Measurements from ENCODE around the gene RPRD1B.
"Not testable (repeated sequence)": the region's sequence is repeated elsewhere in the genome, so short reads cannot be mapped to it uniquely, and the experiment has no call there.

The RPRD1B gene

GRCh38 chr20:38107916-38108315 lies 74.4 kb downstream of the RPRD1B start:
- DNase-seq = not testable (repeated sequence)

- DNase-seq = no peak
Observed at GRCh38 chr20:38108438-38108985, 75.0 kb downstream of the RPRD1B start.

- no peak for DNase-seq
Observed at GRCh38 chr20:38108986-38109541, 75.5 kb downstream of the RPRD1B start.

GRCh38 chr20:38109591-38110524 lies 76.3 kb downstream of the RPRD1B start:
- no peak for DNase-seq

- DNase-seq = no peak
Observed at GRCh38 chr20:38110525-38111178, 77.1 kb downstream of the RPRD1B start.

DNA sequence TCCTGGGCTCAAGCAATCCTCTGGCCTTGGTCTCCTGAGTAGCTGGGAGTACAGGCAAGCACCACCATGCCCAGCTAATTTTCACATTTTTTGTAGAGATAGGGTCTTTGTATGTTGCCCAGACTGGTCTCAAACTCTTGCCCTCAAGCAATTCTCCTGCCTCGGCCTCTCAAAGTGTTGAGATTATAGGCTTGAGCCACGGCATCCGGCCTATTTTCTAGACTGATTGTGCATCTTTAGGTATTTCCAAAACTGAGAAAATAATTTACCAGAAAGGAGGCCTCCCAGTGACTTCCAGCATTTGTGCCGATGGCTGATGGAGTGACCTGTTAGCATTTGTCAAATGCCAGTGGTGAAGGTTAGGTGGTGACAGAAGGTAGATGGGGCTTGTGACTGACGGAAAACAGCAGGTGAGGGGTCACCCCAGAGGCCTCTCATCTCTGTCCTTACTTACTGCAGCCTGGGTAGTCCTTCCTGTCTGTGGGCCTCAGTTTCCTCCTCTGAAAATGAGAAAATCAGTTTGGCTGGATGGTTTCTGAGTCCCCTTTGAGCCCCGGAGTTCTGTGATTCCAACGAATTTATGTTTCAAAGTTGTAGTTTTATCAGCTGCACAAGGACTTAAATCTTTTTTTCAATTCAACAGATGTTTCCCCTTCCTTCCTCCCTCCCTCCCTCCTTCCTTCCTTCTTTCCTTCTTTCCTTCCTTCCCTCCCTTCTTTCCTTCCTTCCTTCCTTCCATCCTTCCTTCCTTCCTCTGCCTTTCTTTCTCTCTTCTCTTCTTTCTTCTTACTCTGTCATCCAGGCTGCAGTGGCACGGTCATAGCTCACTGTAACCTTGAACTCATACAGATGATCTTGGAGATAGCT lies 78.1 kb downstream of the RPRD1B start:
- no peak for DNase-seq

DNA sequence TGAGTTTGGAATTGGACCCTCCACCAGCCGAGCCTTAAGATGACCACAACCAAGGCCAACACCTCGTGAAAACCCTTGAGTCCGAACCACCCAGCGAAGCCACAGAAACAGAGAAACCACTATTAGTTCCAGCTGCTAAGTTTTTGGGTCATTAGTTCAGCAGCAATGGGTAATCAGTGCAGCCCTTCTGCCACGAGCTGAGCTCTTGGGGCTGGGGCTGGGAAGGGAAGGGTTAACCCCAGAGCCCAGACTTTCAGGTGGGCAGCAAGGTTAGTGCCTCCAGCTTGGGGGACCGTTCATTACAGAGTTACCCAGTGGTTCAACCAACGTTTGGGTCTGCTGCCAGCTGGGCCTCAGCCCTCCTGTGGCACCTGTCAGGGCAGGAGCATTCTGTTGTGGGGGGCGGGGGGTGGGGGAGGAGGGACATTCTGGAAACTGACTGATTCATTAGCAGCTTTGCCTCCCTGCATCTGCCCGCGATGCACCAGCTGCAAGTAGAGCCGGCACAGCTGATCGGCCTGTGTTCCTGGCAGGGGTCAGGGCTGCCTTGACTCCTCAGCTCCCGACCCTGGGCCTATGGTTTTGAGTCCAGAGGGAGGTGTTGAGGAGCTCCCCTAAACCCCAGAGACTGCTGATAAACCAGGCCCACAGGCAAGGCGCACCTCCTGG lies 78.8 kb downstream of the RPRD1B start:
- DNase-seq = no peak

DNA sequence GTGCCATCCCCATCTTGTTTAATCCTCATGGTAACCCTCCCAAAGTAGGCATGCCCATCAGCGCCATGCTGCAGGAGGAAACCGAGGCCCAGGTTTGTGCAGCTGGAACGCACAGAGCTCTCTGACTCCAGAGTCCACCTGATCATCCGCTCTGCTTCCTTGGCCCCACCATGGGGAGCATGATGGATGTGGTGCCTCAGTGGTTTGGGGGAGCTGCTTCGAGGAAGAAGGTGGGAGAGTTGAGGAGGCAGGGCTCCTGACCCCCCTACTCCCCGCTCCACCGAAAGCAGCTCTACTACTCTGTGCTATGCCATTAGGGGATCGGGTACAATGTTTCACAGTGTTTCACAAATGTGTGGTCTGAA lies 79.4 kb downstream of the RPRD1B start:
- DNase-seq = no peak

- no peak for DNase-seq
Observed at GRCh38 chr20:38113401-38114325, 80.1 kb downstream of the RPRD1B start.

GRCh38 chr20:38114353-38114791 lies 80.8 kb downstream of the RPRD1B start:
- no peak for DNase-seq

GRCh38 chr20:38115205-38115604 lies 81.7 kb downstream of the RPRD1B start:
- no peak for DNase-seq

DNA sequence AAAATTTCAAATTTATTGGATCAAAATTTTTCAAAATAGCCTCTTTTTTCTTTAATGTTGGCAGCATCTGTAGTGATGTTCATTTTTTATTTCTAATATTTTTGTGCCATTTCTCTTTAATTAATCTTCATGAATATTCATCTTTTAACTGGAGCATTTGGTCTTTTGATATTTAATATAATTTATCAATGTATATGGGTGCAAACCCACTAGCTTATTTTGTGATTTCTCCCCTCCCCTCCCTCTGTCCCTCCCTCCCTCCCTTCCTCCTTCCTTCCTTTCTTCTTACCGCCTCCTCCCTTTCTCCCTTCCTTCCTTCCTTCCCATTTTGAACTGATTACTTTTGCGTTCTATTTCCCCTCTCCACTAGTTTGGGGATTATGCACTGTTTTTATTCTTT lies 82.3 kb downstream of the RPRD1B start:
- DNase-seq = no peak

DNA sequence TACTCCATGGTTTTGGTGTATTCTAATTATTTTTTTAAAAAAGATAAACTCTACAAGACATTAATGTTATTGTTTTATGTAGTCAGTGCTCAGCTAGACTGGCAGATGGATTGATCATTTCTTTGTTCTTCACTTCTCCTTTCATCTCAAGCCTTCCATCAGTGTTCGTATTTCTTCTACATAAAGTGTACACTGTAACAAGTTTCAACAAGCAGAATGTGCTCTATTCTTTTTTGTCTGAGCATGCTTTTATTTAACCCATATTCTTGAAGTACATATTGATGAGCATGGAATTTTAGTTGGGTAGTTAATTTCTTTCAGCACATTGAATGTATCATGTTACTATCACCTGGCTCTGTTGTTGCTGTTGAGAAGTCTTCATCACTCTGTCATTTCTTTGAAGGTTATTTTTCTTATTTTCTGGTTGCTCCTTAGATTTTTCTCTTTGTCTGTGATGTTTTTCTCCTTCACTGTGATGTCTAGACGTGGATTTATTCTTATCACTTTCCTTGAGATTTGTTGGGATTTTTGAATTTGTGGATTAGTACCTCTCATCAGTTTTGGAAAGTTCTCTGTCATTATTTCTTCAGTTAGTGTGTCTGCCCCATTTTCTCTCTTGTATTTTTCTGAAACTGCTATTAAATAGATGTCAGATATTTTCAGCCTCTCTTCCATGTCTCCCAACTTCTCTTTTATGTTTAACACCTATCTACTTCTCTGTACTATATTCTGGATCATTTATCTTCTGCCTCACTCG lies 83.0 kb downstream of the RPRD1B start:
- no peak for DNase-seq

DNA sequence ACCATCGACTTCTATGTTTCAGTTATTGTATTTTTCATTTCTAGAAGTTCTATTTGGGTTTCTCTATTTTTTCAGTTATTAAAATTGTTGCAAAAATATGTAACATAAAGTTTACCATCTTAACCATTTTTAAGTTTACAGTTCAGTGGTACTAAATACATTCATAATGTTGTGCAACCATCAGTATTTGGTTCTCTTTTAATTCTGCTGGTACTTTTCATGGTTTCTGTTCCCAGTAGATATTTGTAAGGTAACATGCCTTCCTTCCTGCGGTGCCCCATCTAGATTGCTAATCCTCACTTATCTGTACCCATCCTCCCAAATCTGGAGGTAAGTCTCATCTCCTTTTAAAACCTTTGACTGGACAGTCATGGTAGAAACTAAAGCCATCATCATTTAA lies 83.7 kb downstream of the RPRD1B start:
- DNase-seq = no peak

GRCh38 chr20:38117635-38118034 lies 84.1 kb downstream of the RPRD1B start:
- DNase-seq = no peak

GRCh38 chr20:38119446-38119845 lies 85.9 kb downstream of the RPRD1B start:
- DNase-seq = no peak

DNA sequence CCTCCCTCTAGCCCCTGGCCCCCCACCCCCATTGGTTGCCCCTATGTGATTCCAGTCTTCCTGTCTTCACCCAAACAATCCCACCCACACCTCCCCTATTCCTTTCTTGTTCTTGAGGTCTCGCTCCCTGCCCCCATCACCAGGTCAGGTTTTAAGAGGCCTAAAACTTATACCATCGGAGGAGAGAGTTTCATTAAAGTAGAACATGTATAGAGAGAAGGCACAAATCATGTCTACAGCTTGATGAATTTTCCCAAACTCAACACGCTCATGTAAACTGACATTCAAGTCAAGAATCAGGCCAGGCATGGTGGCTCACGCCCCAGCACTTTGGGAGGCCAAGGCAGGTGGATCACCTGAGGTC lies 87.1 kb downstream of the RPRD1B start:
- DNase-seq = no peak

DNA sequence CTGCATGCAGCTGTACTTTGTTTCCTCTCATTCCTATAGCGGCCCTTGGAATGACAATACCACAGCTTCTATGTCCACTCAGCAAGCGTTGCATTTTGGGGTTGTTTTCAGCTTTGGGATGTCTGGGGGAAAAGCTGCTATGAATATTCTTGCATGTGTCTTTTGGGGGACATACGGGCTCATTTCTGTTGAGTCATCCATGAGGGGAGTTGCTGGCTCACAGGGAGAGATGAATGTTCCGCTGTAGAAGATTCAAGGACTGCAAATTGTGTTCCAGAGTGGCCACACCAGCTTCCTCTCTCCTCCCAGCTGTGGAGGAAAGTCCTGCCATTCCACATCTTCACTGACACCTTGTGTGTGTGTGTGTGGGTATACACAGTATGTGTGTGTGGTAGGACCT lies 88.2 kb downstream of the RPRD1B start:
- DNase-seq = no peak

GRCh38 chr20:38123021-38123587 lies 89.6 kb downstream of the RPRD1B start:
- DNase-seq = no peak
